Colonic mucosa (tissue), 4 donors: Measurements from ENCODE around the gene RIPPLY2. TPM values are rescaled to one million over a fixed set of nuclear protein-coding genes. Genes with fewer than 3 reads are reported as not detected.

Source experiments
- DNase-seq: peaks from one replicate; pipeline ENCODE4 v3.0.0-alpha.2; 2020
- H3K27ac ChIP-seq: fragments of 200-600 bp; one replicate; pipeline ENCODE4 v1.8.0; 2021
- H3K27me3 ChIP-seq: fragments of 200-600 bp; one replicate; pipeline ENCODE4 v1.8.0; 2021
- H3K36me3 ChIP-seq: fragments of 200-600 bp; one replicate; pipeline ENCODE4 v1.8.0; 2021
- H3K4me1 ChIP-seq: fragments of 200-600 bp; one replicate; pipeline ENCODE4 v1.8.0; 2021; ENCODE audit warnings: mild to moderate bottlenecking
- H3K4me3 ChIP-seq: fragments of 200-600 bp; one replicate; pipeline ENCODE4 v1.8.0; 2021
- H3K9ac ChIP-seq, 2 donors: one replicate each; pipeline ENCODE4 v1.7.0; 2013; ENCODE audit warnings: control low read depth in 2 of 2, low read depth in 2 of 2, low read length in 2 of 2
- H3K9me3 ChIP-seq: fragments of 200-600 bp; one replicate; pipeline ENCODE4 v1.8.0; 2021
- CTCF ChIP-seq: fragments of 200-600 bp; IDR thresholded peaks from one replicate; pipeline ENCODE4 v1.8.0; 2022; ENCODE audit warnings: antibody characterized with exemption, mild to moderate bottlenecking
- intact Hi-C: fragments of 100-400 bp; cut with DNase I; formaldehyde crosslinking; loops from one replicate; pipeline ENCODE4 v1.14.1; 2022
- total RNA-seq, 2 donors: library from RNA; stranded (reverse); fragmentation: NEBNext Ultra II Directional in 1 of 2; extraction: Animal tissue kit (Norgen Biotek cat#: 25700) in 1 of 2; gene quantifications; one replicate each; pipeline ENCODE4 v1.2.1, GENCODE V29; 2021
- donor health status: healthy.
- donor health status: DM: no; HTN: no; CAD: no.
- donor health status: DM: no; HTN: no; CAD: no.

RIPPLY2 gene
- total RNA-seq, 2 donors from 2014 or later, result not detected

- Histone ChIP-seq H3K4me3 (no peak overlapping the region), H3K27ac (no peak overlapping the region), H3K36me3 (no peaks in the 10 kb centered on the region), H3K27me3 (no peaks in the 10 kb centered on the region), H3K9me3 (no peaks in the 10 kb centered on the region), H3K4me1 (no peaks in the 10 kb centered on the region), H3K9ac (no peak overlapping the region)
- no peak for DNase-seq
- intact Hi-C loops, result no loop called here
- TF ChIP-seq CTCF, result no peak
Measured at GRCh38 chr6:83879746-83880145, 26.6 kb downstream of the RIPPLY2 start.

- no peak for TF ChIP-seq CTCF
Measured at GRCh38 chr6:83883240-83883639, 30.1 kb downstream of the RIPPLY2 start.

GRCh38 chr6:83884523-83884922 lies 31.4 kb downstream of the RIPPLY2 start:
- Histone ChIP-seq H3K4me3 (no peak overlapping the region), H3K4me1 (no peaks in the 10 kb centered on the region), H3K27me3 (no peaks in the 10 kb centered on the region), H3K9ac (no peak overlapping the region), H3K27ac (no peak overlapping the region), H3K9me3 (no peaks in the 10 kb centered on the region), H3K36me3 (no peaks in the 10 kb centered on the region)
- DNase-seq, result no peak
- peak; percentile 61 for TF ChIP-seq CTCF
- intact Hi-C loops, result no loop called here

More at GRCh38 chr6:83883240-83883639, 30.1 kb downstream of the RIPPLY2 start:
- Histone ChIP-seq H3K27me3 (no peaks in the 10 kb centered on the region), H3K9ac (no peak overlapping the region), H3K36me3 (no peaks in the 10 kb centered on the region), H3K9me3 (no peaks in the 10 kb centered on the region), H3K4me1 (no peaks in the 10 kb centered on the region), H3K27ac (no peak overlapping the region), H3K4me3 (no peak overlapping the region)
- DNase-seq, result no peak
- intact Hi-C loops, result no loop called here

GRCh38 chr6:83885984-83886383 lies 32.8 kb downstream of the RIPPLY2 start:
- Histone ChIP-seq H3K27ac (no peak overlapping the region), H3K9ac (no peak overlapping the region), H3K27me3 (no peaks in the 10 kb centered on the region), H3K4me1 (no peaks in the 10 kb centered on the region), H3K4me3 (no peak overlapping the region), H3K36me3 (no peaks in the 10 kb centered on the region), H3K9me3 (no peaks in the 10 kb centered on the region)
- no peak for TF ChIP-seq CTCF
- DNase-seq, result no peak
- intact Hi-C loops, result loop anchor here (5.0 kb wide), 1 partner anchor 331 kb away; no protein-coding TSS in a partner anchor

- no peak for TF ChIP-seq CTCF
- Histone ChIP-seq H3K9ac (no peak overlapping the region), H3K9me3 (no peaks in the 10 kb centered on the region), H3K27ac (no peak overlapping the region), H3K4me3 (no peak overlapping the region), H3K36me3 (no peaks in the 10 kb centered on the region), H3K27me3 (no peaks in the 10 kb centered on the region), H3K4me1 (no peaks in the 10 kb centered on the region)
- intact Hi-C loops, result loop anchor here (5.0 kb wide), 1 partner anchor 328 kb away; no protein-coding TSS in a partner anchor
- no peak for DNase-seq
Measured at GRCh38 chr6:83889621-83890020, 36.5 kb downstream of the RIPPLY2 start.
